ENCODE data around the gene P2RX7.

DNA sequence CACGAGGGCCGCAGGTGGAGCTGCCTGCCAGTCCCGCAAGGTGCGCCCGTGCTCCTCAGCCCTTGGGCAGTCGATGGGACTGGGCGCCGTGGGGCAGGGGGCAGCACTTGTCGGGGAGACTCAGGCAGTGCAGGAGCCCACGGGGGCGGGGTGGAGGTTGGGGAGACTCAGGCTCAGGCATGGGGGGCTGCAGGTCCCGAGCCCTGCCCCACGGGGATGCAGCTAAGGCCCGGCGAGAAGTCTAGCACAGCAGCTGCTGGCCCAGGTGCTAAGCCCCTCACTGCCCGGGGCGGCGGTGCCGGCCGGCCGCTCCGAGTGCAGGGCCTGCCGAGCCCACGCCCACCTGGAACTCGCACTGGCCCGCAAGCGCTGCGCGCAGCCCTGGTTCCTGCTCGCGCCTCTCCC is 39.2 kb upstream of the P2RX7 start:
- TF ChIP-seq TAF1 (IDR thresholded peaks at IDR 0.05; ENCODE audit: low read depth, low read length) (no peak), POLR2A (IDR thresholded peaks at IDR 0.05; ENCODE audit: low read depth, low read length) (no peak), POLR2AphosphoS5 (IDR thresholded peaks at IDR 0.05; ENCODE audit: low read depth, low read length) (no peak), SPI1 (IDR thresholded peaks at IDR 0.05; ENCODE audit: low read depth, low read length) (no peak), POU2F2 (IDR thresholded peaks at IDR 0.05; ENCODE audit: low read depth, low read length) (no peak)
